PC-9 (cell line): ENCODE measurements around the gene NOS1. TPM values are rescaled to one million over a fixed set of nuclear protein-coding genes. Genes with fewer than 3 reads are reported as not detected.

Experiments
- BruUV-seq: library from RNA; stranded (reverse); fragments of 400-500 nt; replicated peaks from 2 replicates; lab custom pipeline; 2021; lab: Mats Ljungman, UMichigan
- CTCF ChIA-PET: fragments of 300-600 bp; sonication (Branson Sonifier 250); formaldehyde crosslinking; loops from one replicate; lab custom pipeline; 2022; ENCODE audit warnings: antibody characterized with exemption; lab: Charles Lee
- POLR2A ChIA-PET: fragments of 300-600 bp; sonication (Branson Sonifier 250); formaldehyde crosslinking; loops from one replicate; lab custom pipeline; 2022; ENCODE audit warnings: antibody characterized with exemption; ENCODE audit not compliant: unreplicated experiment; lab: Charles Lee
- DNase-seq, 2 experiments: peaks; one replicate each; pipeline versions ENCODE4 v3.0.0 to v3.0.0-alpha.2; 2015 to 2022; ENCODE audit warnings: mixed read lengths in 1 of 2
- H2AFZ ChIP-seq: fragments of 200-600 bp; sonication (generic); 2 replicates; pipeline ENCODE4 v1.8.1; 2017; ENCODE audit warnings: antibody characterized with exemption
- H3F3A ChIP-seq: fragments of 200-600 bp; sonication (generic); 2 replicates; pipeline ENCODE4 v1.8.1; 2017; ENCODE audit warnings: antibody characterized with exemption, mild to moderate bottlenecking, low read depth; ENCODE audit not compliant: insufficient read depth
- H3K27ac ChIP-seq: fragments of 200-600 bp; sonication (generic); 2 replicates; pipeline ENCODE4 v1.6.1; 2016; ENCODE audit warnings: mixed run types
- H3K27me3 ChIP-seq: fragments of 200-600 bp; sonication (generic); 2 replicates; pipeline ENCODE4 v1.6.1; 2016; ENCODE audit warnings: low read depth, mixed run types; ENCODE audit not compliant: insufficient read depth
- H3K36me3 ChIP-seq: fragments of 200-600 bp; sonication (generic); 2 replicates; pipeline ENCODE4 v1.6.1; 2016; ENCODE audit warnings: low read depth, mixed run types
- H3K4me1 ChIP-seq: fragments of 200-600 bp; sonication (generic); replicated peaks from 2 replicates; pipeline ENCODE4 v1.6.1; 2016; ENCODE audit warnings: mixed run types; ENCODE audit not compliant: insufficient read depth
- H3K4me2 ChIP-seq: fragments of 200-600 bp; sonication (generic); 2 replicates; pipeline ENCODE4 v1.6.1; 2017; ENCODE audit warnings: mixed run types
- H3K4me3 ChIP-seq: fragments of 200-600 bp; sonication (generic); 2 replicates; pipeline ENCODE4 v1.6.1; 2016; ENCODE audit warnings: mixed run types
- H3K79me2 ChIP-seq: fragments of 200-600 bp; sonication (generic); 2 replicates; pipeline ENCODE4 v1.6.1; 2017; ENCODE audit warnings: low read depth, mixed run types
- H3K9me2 ChIP-seq: fragments of 200-600 bp; sonication (generic); 2 replicates; pipeline ENCODE4 v1.8.1; 2017; ENCODE audit warnings: mild to moderate bottlenecking; ENCODE audit not compliant: insufficient read depth
- H3K9me3 ChIP-seq: fragments of 200-600 bp; sonication (generic); 2 replicates; pipeline ENCODE4 v1.8.1; 2016; ENCODE audit warnings: low read depth; ENCODE audit not compliant: insufficient read depth
- H4K20me1 ChIP-seq: fragments of 200-600 bp; sonication (generic); 2 replicates; pipeline ENCODE4 v1.8.1; 2017; ENCODE audit not compliant: insufficient read depth
- EZH2 ChIP-seq: fragments of 200-600 bp; sonication (generic); IDR thresholded peaks from 2 replicates; pipeline ENCODE4 v1.8.0; 2017; ENCODE audit warnings: antibody characterized with exemption, low read depth
- intact Hi-C: fragments of 100-400 bp; cut with micrococcal nuclease; formaldehyde crosslinking; loops from one replicate; pipeline ENCODE4 v1.10.0; 2022; ENCODE audit not compliant: unreplicated experiment
- total RNA-seq: library from RNA; stranded (reverse); gene quantifications from 2 replicates; pipeline ENCODE4 v1.2.3, GENCODE V29; 2021
- TF ChIP-seq, protein P1 (sequence below): fragments of 200-600 bp; sonication (generic); conservative IDR thresholded peaks from 2 replicates; pipeline ENCODE4 v1.6.1; 2017; ENCODE audit warnings: mixed run types, antibody characterized with exemption, mild to moderate bottlenecking, moderate library complexity

Gene NOS1
- total RNA-seq, 1 experiment from 2014 or later: not detected

DNA sequence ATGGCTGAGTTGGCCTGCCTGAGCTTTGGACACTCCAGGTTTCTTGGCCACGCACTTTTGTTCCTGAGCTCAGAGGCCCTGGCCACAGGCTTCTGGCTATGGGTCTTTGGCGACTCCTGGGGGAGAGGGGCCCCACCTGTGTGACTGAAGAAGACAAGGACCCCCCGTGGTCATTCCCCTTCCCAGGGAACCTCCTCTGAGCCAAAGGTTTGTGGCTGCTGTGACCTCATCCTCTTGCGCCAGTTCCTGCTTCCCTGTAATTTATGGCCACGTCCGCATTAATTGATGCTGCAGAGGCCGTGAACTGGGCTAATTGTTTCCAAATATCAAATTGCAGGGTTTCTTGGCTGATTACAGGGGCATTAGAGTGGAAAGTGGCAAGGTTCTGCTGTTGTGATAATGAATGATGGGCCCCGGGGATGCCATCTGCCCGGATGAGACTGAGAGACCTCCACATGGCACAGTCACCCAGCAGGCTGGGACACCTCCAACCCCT, 27.6 kb upstream of the NOS1 start:
- Histone ChIP-seq H3K27ac (no peak overlapping the region), H2AFZ (no peak overlapping the region), H3K4me1 (no peaks in the 10 kb centered on the region), H3K4me2 (no peak overlapping the region), H3K4me3 (no peak overlapping the region), H3K27me3 (peaks cover 51% of the 10 kb centered on the region), H3K79me2 (no peaks in the 10 kb centered on the region), H3K9me2 (no peaks in the 10 kb centered on the region), H3K36me3 (no peaks in the 10 kb centered on the region), H3K9me3 (no peaks in the 10 kb centered on the region), H4K20me1 (no peaks in the 10 kb centered on the region), H3F3A (no peaks in the 10 kb centered on the region)
- DNase-seq: no peak
- intact Hi-C loops: no loop called here
- ChIA-PET CTCF (no interaction called here), POLR2A (no interaction called here)
- no peak for TF ChIP-seq EZH2
- TF ChIP-seq, protein P1, sequence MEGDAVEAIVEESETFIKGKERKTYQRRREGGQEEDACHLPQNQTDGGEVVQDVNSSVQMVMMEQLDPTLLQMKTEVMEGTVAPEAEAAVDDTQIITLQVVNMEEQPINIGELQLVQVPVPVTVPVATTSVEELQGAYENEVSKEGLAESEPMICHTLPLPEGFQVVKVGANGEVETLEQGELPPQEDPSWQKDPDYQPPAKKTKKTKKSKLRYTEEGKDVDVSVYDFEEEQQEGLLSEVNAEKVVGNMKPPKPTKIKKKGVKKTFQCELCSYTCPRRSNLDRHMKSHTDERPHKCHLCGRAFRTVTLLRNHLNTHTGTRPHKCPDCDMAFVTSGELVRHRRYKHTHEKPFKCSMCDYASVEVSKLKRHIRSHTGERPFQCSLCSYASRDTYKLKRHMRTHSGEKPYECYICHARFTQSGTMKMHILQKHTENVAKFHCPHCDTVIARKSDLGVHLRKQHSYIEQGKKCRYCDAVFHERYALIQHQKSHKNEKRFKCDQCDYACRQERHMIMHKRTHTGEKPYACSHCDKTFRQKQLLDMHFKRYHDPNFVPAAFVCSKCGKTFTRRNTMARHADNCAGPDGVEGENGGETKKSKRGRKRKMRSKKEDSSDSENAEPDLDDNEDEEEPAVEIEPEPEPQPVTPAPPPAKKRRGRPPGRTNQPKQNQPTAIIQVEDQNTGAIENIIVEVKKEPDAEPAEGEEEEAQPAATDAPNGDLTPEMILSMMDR: no peak
- BruUV-seq: no TSS peak

DNA sequence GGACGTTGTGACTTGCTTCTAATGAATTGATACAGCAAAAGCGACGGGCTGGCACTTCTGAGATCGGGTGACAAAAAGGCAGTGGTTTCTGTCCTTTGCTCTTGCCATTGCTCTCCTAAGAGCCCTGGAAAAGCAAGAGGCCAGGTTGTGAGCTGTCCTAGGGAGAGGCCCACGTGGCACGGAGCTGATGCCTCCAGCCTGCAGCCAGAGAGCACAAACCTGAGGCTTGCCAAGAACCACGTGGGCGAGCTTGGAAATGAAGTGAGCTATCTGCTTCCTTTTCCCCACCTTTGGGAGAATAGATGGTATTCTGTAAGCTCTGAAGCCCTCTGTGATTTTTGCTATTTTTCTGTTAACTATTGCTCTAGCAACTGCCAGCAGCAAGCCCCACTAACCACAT, 26.4 kb upstream of the NOS1 start:
- no peaks in the 10 kb centered on the region for H3K9me3 ChIP-seq
- H3K27ac ChIP-seq: no peak overlapping the region
- no peaks in the 10 kb centered on the region for H3F3A ChIP-seq
- no peak overlapping the region for H2AFZ ChIP-seq
- H3K79me2 ChIP-seq: no peaks in the 10 kb centered on the region
- no peak overlapping the region for H3K4me3 ChIP-seq
- H3K4me2 ChIP-seq: no peak overlapping the region
- no peaks in the 10 kb centered on the region for H3K36me3 ChIP-seq
- H3K4me1 ChIP-seq: no peaks in the 10 kb centered on the region
- H3K9me2 ChIP-seq: no peaks in the 10 kb centered on the region
- BruUV-seq: no TSS peak
- POLR2A ChIA-PET: no interaction called here
- intact Hi-C loops: no loop called here
- no peaks in the 10 kb centered on the region for H4K20me1 ChIP-seq
- TF ChIP-seq EZH2: no peak
- TF ChIP-seq, protein P1: no peak
- H3K27me3 ChIP-seq: peaks cover 55% of the 10 kb centered on the region
- no peak for DNase-seq
- CTCF ChIA-PET: no interaction called here

DNA sequence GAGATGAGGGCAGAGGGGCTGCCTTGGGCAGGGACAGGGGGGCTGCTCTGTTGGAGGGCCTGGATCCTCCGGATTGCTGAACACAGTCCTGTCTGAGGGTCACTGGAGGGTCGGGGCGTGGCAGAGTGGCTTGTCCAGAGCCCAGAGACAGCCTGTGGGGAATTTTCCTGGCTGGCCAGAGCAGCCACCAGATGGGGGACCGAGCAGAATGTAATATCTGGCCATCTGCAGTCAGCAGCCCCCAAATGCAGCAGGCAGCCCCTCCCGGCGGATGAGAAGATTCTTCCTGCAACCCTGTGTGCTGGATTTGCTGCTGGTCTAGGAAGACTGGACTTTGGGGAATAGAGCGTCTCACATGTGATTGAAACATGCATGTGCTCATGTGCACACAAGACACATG, 23.3 kb upstream of the NOS1 start:
- Histone ChIP-seq H3F3A (no peaks in the 10 kb centered on the region), H3K4me1 (no peaks in the 10 kb centered on the region), H3K27me3 (peaks cover 46% of the 10 kb centered on the region), H3K9me3 (no peaks in the 10 kb centered on the region), H3K79me2 (no peaks in the 10 kb centered on the region), H3K9me2 (no peaks in the 10 kb centered on the region), H3K36me3 (no peaks in the 10 kb centered on the region), H3K4me3 (no peak overlapping the region), H4K20me1 (no peaks in the 10 kb centered on the region), H3K4me2 (no peak overlapping the region), H2AFZ (no peak overlapping the region), H3K27ac (no peak overlapping the region)
- BruUV-seq: no TSS peak
- no peak for DNase-seq
- CTCF ChIA-PET: no interaction called here
- POLR2A ChIA-PET: no interaction called here
- intact Hi-C loops: no loop called here
- TF ChIP-seq EZH2: no peak
- TF ChIP-seq, protein P1: no peak
